GM12878 (cell line): ENCODE measurements around the gene GLB1L3. TPM values are rescaled to one million over a fixed set of nuclear protein-coding genes. Genes with fewer than 3 reads are reported as not detected.

Source experiments
- ATAC-seq: fragments of 200-7000 bp; cut with Tn5 transposase; 3 replicates; pipeline ENCODE4 v1.9.1; 2020; ENCODE audit warnings: mild to moderate bottlenecking, moderate library complexity
- Bru-seq: library from RNA; stranded (reverse); fragments of 400-500 nt; gene quantifications from one replicate; lab custom pipeline; 2021; lab: Mats Ljungman, UMichigan
- BruChase-seq, 2 experiments: library from RNA; stranded (reverse); fragments of 400-500 nt; gene quantifications; one replicate each; lab custom pipeline; 2021; lab: Mats Ljungman, UMichigan
- BruUV-seq: library from RNA; stranded (reverse); fragments of 400-500 nt; replicated peaks from 2 replicates; lab custom pipeline; 2021; lab: Mats Ljungman, UMichigan
- CTCF ChIA-PET: fragments of 300-600 bp; sonication (Branson Sonifier 250); formaldehyde crosslinking; extraction: SDS; loops from one replicate; lab custom pipeline; 2021; ENCODE audit warnings: inconsistent platforms; lab: Yijun Ruan, JAX
- POLR2A ChIA-PET: fragments of 350-600 bp; formaldehyde crosslinking; extraction: SDS; loops from one replicate; lab custom pipeline; 2021; ENCODE audit warnings: inconsistent platforms; lab: Charles Lee
- RAD21 ChIA-PET: fragments of 300-600 bp; sonication (Branson Sonifier 250); formaldehyde crosslinking; loops from one replicate; lab custom pipeline; 2023; ENCODE audit warnings: antibody characterized with exemption; ENCODE audit not compliant: unreplicated experiment; lab: Charles Lee
- SMC1A ChIA-PET: fragments of 300-600 bp; sonication (Branson Sonifier 250); formaldehyde crosslinking; loops from one replicate; lab custom pipeline; 2023; ENCODE audit not compliant: unreplicated experiment, uncharacterized antibody; lab: Charles Lee
- DNase-seq: peaks from one replicate; pipeline ENCODE4 v3.0.0-alpha.2; 2011; ENCODE audit warnings: low read depth, low spot score
- FAIRE-seq: peaks from 3 replicates; lab custom pipeline; 2011; peaks lifted over from hg19 to GRCh38; lab: Jason Lieb, UNC
- H2AFZ ChIP-seq: 2 replicates; pipeline ENCODE4 v1.6.0; 2011; ENCODE audit warnings: low read depth, low read length, control low read depth; ENCODE audit not compliant: control insufficient read depth
- H3K27ac ChIP-seq: 2 replicates; pipeline ENCODE4 v1.5.1; 2011; ENCODE audit warnings: control low read depth; ENCODE audit not compliant: control insufficient read depth, insufficient read depth
- H3K27me3 ChIP-seq, 2 experiments: replicated peaks in 1 of 2; 2 replicates each; pipeline versions ENCODE4 v1.6.0 to v1.6.1; 2011; ENCODE audit warnings: low read length in 1 of 2; ENCODE audit not compliant: control insufficient read depth in 2 of 2, insufficient read depth in 2 of 2
- H3K36me3 ChIP-seq, 2 experiments: 2 replicates each; pipeline ENCODE4 v1.5.1; 2011; ENCODE audit warnings: low read length in 1 of 2; ENCODE audit not compliant: control insufficient read depth in 2 of 2, insufficient read depth in 2 of 2
- H3K4me1 ChIP-seq: 2 replicates; pipeline ENCODE4 v1.6.1; 2011; ENCODE audit warnings: mild to moderate bottlenecking, low read length, moderate library complexity, mixed read lengths; ENCODE audit not compliant: control insufficient read depth, insufficient read depth
- H3K4me2 ChIP-seq: 2 replicates; pipeline ENCODE4 v1.6.0; 2011; ENCODE audit warnings: control low read depth; ENCODE audit not compliant: control insufficient read depth, insufficient read depth
- H3K4me3 ChIP-seq: fragments of 200-600 bp; sonication (generic); 2 replicates; pipeline ENCODE4 v1.5.1; 2016
- H3K79me2 ChIP-seq: 2 replicates; pipeline ENCODE4 v1.6.0; 2011; ENCODE audit warnings: low read length; ENCODE audit not compliant: control insufficient read depth, insufficient read depth
- H3K9ac ChIP-seq: 2 replicates; pipeline ENCODE4 v1.8.0; 2011; ENCODE audit warnings: low read length, control low read depth, mixed read lengths; ENCODE audit not compliant: control insufficient read depth, insufficient read depth
- H3K9me3 ChIP-seq: replicated peaks from 3 replicates; pipeline ENCODE4 v1.5.1; 2011; ENCODE audit warnings: mild to moderate bottlenecking, low read length; ENCODE audit not compliant: control insufficient read depth, insufficient read depth
- H4K20me1 ChIP-seq: 2 replicates; pipeline ENCODE4 v1.6.0; 2011; ENCODE audit not compliant: control insufficient read depth, insufficient read depth
- BHLHE40 ChIP-seq, 2 experiments: fragments of 450-650 bp in 1 of 2; IDR thresholded peaks; 2 replicates each; pipeline ENCODE4 v1.6.1; 2011 to 2017; ENCODE audit warnings: low read depth in 2 of 2, borderline replicate concordance in 1 of 2, improper control_type of control experiment in 1 of 2, low read length in 1 of 2, mild to moderate bottlenecking in 1 of 2
- CEBPB ChIP-seq, 2 experiments: fragments of 150-350 bp in 1 of 2; IDR thresholded peaks; 2 replicates each; pipeline ENCODE4 v1.6.1; 2012 to 2014; ENCODE audit warnings: low read depth in 2 of 2, low read length in 2 of 2, borderline replicate concordance in 1 of 2, inconsistent platforms in 1 of 2
- CREM ChIP-seq: IDR thresholded peaks from 2 replicates; pipeline ENCODE4 v1.6.1; 2014; ENCODE audit warnings: antibody characterized with exemption, low read depth
- PAX8 ChIP-seq: fragments of 450-650 bp; IDR thresholded peaks from 2 replicates; pipeline ENCODE4 v1.6.1; 2017; ENCODE audit warnings: mild to moderate bottlenecking, moderate library complexity
- RUNX3 ChIP-seq: IDR thresholded peaks from 2 replicates; pipeline ENCODE4 v1.6.1; 2012; ENCODE audit warnings: low read length, inconsistent platforms
- STAT3 ChIP-seq: IDR thresholded peaks from 2 replicates; pipeline ENCODE4 v1.6.1; 2011; ENCODE audit warnings: low read depth, low read length, improper control_type of control experiment
- TCF7 ChIP-seq: IDR thresholded peaks from 2 replicates; pipeline ENCODE4 v1.6.1; 2014; ENCODE audit warnings: antibody characterized with exemption, borderline replicate concordance
- WGBS: methylation state at CpG from one replicate; pipeline ENCODE4 v1.1.6; 2016; ENCODE audit warnings: low lambda C conversion rate; ENCODE audit not compliant: insufficient replicate concordance, insufficient coverage; ENCODE audit errors: missing lambda C conversion rate; 5-methylcytosine and 5-hydroxymethylcytosine counted together
- in situ Hi-C: fragments of 300-500 bp; cut with MboI; formaldehyde crosslinking; loops from 9 replicates; pipeline ENCODE4 v1.14.3; 2018; ENCODE audit warnings: mixed read lengths
- intact Hi-C: fragments of 100-400 bp; cut with micrococcal nuclease; formaldehyde crosslinking; loops from one replicate; pipeline ENCODE4 v1.14.2; 2022; ENCODE audit not compliant: unreplicated experiment
- long read RNA-seq, 2 experiments: library from polyadenylated mRNA; unstranded; transcript quantifications; one replicate each; pipeline ENCODE4 v2.0.0, GENCODE V29; 2019 to 2020
- polyA minus RNA-seq, 3 experiments: library from RNA; depleted of rRNA, polyadenylated mRNA; stranded (reverse); fragments of >200 nt; gene quantifications; 2 replicates each; pipeline ENCODE4 v1.2.3, GENCODE V29; 2011
- polyA plus RNA-seq, 11 experiments: library from polyadenylated mRNA; depleted of rRNA in 4 of 11; unstranded in 6 of 11; stranded (reverse) in 5 of 11; fragments of >200 nt; fragmentation: Nextera tagmentation in 4 of 11; fragmentation: Illumina TruSeq in 1 of 11; extraction: Ambion mirVana in 4 of 11; extraction: Trizol in 1 of 11; gene quantifications; 1 replicate in 1 of 11; 2 replicates in 10 of 11; pipeline versions ENCODE4 v1.2.1 to v1.2.3, GENCODE V29; 2011 to 2016; ENCODE audit warnings: inconsistent platforms in 2 of 11, missing spikeins in 2 of 11, low read depth in 1 of 11
- total RNA-seq, 4 experiments: library from RNA; depleted of rRNA in 3 of 4; stranded (reverse); fragments of >200 nt in 3 of 4; fragmentation: Illumina TruSeq in 1 of 4; extraction: Trizol in 1 of 4; gene quantifications; 2 replicates each; pipeline versions ENCODE4 v1.2.1 to v1.2.3, GENCODE V29; 2013 to 2021
- TF ChIP-seq, protein P1 (sequence below): fragments of 450-650 bp; formaldehyde crosslinking; IDR thresholded peaks from 2 replicates; pipeline ENCODE4 v1.5.0; 2022; ENCODE audit warnings: mild to moderate bottlenecking, missing genetic modification characterization

Gene GLB1L3, protein sequence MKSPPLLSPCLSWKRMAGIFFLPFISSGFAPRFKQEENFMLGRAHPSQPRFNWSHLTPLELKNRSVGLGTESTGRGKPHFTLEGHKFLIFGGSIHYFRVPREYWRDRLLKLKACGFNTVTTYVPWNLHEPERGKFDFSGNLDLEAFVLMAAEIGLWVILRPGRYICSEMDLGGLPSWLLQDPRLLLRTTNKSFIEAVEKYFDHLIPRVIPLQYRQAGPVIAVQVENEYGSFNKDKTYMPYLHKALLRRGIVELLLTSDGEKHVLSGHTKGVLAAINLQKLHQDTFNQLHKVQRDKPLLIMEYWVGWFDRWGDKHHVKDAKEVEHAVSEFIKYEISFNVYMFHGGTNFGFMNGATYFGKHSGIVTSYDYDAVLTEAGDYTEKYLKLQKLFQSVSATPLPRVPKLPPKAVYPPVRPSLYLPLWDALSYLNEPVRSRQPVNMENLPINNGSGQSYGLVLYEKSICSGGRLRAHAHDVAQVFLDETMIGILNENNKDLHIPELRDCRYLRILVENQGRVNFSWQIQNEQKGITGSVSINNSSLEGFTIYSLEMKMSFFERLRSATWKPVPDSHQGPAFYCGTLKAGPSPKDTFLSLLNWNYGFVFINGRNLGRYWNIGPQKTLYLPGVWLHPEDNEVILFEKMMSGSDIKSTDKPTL
- 0.12 and 0.17 TPM in 2 replicates for total RNA-seq (2013; cell fraction: nucleolus; rRNA removed)
- total RNA-seq (2014; rRNA removed) (0.90 and 1.3 TPM in 2 replicates), total RNA-seq (2014; rRNA removed; fragmentation: Illumina TruSeq; extraction: Trizol) (0.94 and 1.1 TPM in 2 replicates), total RNA-seq (2021) (1.3 and 1.9 TPM in 2 replicates), polyA plus RNA-seq (2011; rRNA removed) (not detected in 2 replicates), polyA plus RNA-seq (2014; fragmentation: Illumina TruSeq; extraction: Trizol) (0.90 and 1.9 TPM in 2 replicates), polyA plus RNA-seq (2014; fragmentation: Nextera tagmentation; extraction: Ambion mirVana) (under 1 TPM; 0.53 to 0.63 TPM), polyA plus RNA-seq (2014; rRNA removed) (1.9 and 2.0 TPM in 2 replicates), polyA plus RNA-seq (2016; fragmentation: Nextera tagmentation; extraction: Ambion mirVana) (1 to 10 TPM; 2.5 to 2.9 TPM), polyA minus RNA-seq (2011; rRNA and poly(A)+ RNA removed) (not detected in 2 replicates), Bru-seq, nascent RNA (percentile 10 among the genes with signal in this experiment), BruChase-seq, experiment 1, labeled RNA remaining after a 6-hour chase (percentile 19 among the genes with signal in this experiment), BruChase-seq, experiment 2, labeled RNA remaining after a 2-hour chase (percentile 15 among the genes with signal in this experiment)
- polyA plus RNA-seq (2011; ENCODE audit: low read depth): 0.47 TPM
- polyA plus RNA-seq (2011; cell fraction: cytosol; rRNA removed): not detected in 2 replicates
- polyA plus RNA-seq (2011; cell fraction: nucleus; rRNA removed): not detected in 2 replicates
- 0.21 and 0.35 TPM in 2 replicates for polyA plus RNA-seq (2012)
- not detected in 2 replicates for polyA minus RNA-seq (2011; cell fraction: cytosol; rRNA and poly(A)+ RNA removed)
- not detected in 2 replicates for polyA minus RNA-seq (2011; cell fraction: nucleus; rRNA and poly(A)+ RNA removed)
- long read RNA-seq, experiment 1: 0 reads
- long read RNA-seq, experiment 2: 0 reads

DNA sequence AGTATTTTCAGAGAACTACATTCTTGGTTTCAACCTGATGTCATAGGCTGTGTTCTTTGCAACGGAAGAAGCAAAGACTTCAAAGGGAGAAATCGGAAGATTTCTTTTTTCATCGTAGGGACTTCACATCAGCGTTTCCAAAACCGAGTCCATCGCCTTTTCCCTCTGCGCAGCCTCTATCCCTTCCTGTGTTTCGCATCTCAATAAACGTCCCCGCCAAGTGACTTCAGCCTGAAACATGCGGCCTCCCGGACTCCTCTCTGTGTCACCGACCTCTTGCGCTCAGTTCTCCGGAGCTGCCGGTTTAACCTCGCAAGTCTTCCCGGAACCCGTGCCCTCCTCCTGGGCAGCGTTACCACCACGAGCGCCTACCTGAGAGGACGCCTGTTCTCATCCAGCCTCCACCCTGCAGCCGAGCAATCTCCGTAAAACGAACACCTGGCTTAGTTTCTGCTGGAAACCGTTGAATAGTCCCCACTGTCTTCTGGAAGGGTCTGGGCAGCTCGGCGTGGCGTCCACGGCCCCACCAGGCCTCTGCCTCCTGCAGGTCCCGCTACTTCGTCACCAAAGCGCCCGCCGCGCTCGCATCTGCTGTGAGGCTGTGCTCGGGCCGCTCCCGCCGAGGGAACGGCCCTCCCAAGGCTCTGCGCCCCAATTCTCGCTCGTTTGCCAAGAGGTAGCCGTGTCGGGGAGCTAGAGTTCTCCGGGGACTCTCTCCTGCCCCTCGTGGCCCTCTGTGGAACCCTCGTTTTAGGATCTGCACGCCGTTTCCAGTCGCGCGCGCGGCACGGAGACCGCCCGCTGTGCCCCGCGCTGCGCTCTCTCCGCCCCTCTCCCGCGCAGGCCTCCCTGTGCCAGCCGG is at the start of gene GLB1L3:
TSS of gene GLB1L3 (plus strand) at position 846 of the 862 bp plus-strand sequence. CDS start 362 bp downstream, outside the sequence.
- RAD21 ChIA-PET: interaction anchor here (0.9 kb wide), 1 partner anchor 51 kb away, joined by 3 read pairs; the partner anchor contains the start of genes NCAPD3 and VPS26B
- peak within 1 kb of the TSS; percentile 45 for H2AFZ ChIP-seq
- SMC1A ChIA-PET: interaction anchor here (0.6 kb wide), 1 partner anchor 1838 kb away, joined by 3 read pairs; no protein-coding TSS in a partner anchor
- BruUV-seq: no TSS peak
- intact Hi-C loops (no loop called here), in situ Hi-C loops (no loop called here)
- no peaks in the 10 kb centered on the region for H3K36me3 ChIP-seq
- ATAC-seq: peak; percentile 92
- DNase-seq: no peak
- no peaks in the 10 kb centered on the region; the same call in 2 of the 3 replicates for H3K9me3 ChIP-seq
- H3K9ac ChIP-seq: 0 out of 2 replicates have a peak within 1 kb of the TSS, but pooled peaks have one; percentile 12
- H4K20me1 ChIP-seq: no peaks in the 10 kb centered on the region
- H3K27me3 ChIP-seq: peaks cover 10 to 25% of the 10 kb centered on the region in 2 experiments
- POLR2A ChIA-PET: no interaction called here
- no peak for FAIRE-seq
- no peak within 1 kb of the TSS for H3K27ac ChIP-seq
- H3K4me3 ChIP-seq: peak within 1 kb of the TSS; percentile 33; the same call in 1 of the 2 replicates
- CTCF ChIA-PET: interaction anchor here (0.6 kb wide), 1 partner anchor 67 kb away, joined by 3 read pairs; no protein-coding TSS in a partner anchor
- peak within 1 kb of the TSS; percentile 81 for H3K4me2 ChIP-seq
- WGBS: 2% methylated on average over 66 of the region's 68 CpGs
- H3K79me2 ChIP-seq: no peaks in the 10 kb centered on the region
- H3K4me1 ChIP-seq: peaks cover 6% of the 10 kb centered on the region
- TF ChIP-seq RUNX3: no peak; the same call in 1 of the 2 replicates
- TF ChIP-seq, protein P1, sequence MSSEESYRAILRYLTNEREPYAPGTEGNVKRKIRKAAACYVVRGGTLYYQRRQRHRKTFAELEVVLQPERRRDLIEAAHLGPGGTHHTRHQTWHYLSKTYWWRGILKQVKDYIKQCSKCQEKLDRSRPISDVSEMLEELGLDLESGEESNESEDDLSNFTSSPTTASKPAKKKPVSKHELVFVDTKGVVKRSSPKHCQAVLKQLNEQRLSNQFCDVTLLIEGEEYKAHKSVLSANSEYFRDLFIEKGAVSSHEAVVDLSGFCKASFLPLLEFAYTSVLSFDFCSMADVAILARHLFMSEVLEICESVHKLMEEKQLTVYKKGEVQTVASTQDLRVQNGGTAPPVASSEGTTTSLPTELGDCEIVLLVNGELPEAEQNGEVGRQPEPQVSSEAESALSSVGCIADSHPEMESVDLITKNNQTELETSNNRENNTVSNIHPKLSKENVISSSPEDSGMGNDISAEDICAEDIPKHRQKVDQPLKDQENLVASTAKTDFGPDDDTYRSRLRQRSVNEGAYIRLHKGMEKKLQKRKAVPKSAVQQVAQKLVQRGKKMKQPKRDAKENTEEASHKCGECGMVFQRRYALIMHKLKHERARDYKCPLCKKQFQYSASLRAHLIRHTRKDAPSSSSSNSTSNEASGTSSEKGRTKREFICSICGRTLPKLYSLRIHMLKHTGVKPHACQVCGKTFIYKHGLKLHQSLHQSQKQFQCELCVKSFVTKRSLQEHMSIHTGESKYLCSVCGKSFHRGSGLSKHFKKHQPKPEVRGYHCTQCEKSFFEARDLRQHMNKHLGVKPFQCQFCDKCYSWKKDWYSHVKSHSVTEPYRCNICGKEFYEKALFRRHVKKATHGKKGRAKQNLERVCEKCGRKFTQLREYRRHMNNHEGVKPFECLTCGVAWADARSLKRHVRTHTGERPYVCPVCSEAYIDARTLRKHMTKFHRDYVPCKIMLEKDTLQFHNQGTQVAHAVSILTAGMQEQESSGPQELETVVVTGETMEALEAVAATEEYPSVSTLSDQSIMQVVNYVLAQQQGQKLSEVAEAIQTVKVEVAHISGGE: no peak
- peak; percentile 35; the same call in 1 of the 2 replicates for TF ChIP-seq CREM
- no peak for TF ChIP-seq STAT3
- peak; percentile 92 for TF ChIP-seq TCF7
- TF ChIP-seq CEBPB (IDR thresholded peaks at IDR 0.05; ENCODE audit: borderline replicate concordance in 1 of 2, low read depth in 2 of 2, low read length in 2 of 2): 0 out of 4 replicates have a peak, but pooled peaks of 1 of the 2 experiments have one; percentile 39
- no peak for TF ChIP-seq BHLHE40 (IDR thresholded peaks at IDR 0.05; ENCODE audit: borderline replicate concordance in 1 of 2, low read depth in 2 of 2, low read length in 1 of 2)
- no peak for TF ChIP-seq PAX8
